Mucosa of stomach (tissue), 1 donor: ENCODE measurements around the gene MYBPC3.
"Not testable (repeated sequence)": the region's sequence is repeated elsewhere in the genome, so short reads cannot be mapped to it uniquely, and the experiment has no call there.

Experiments
- H3K27me3 ChIP-seq: one replicate; pipeline ENCODE4 v1.7.0; 2013; ENCODE audit warnings: mild to moderate bottlenecking, low read length; ENCODE audit not compliant: control insufficient read depth, insufficient read depth
- H3K36me3 ChIP-seq: one replicate; pipeline ENCODE4 v1.7.0; 2013; ENCODE audit warnings: low read length; ENCODE audit not compliant: control insufficient read depth, insufficient read depth
- H3K4me1 ChIP-seq: one replicate; pipeline ENCODE4 v1.7.0; 2013; ENCODE audit warnings: mild to moderate bottlenecking, low read length; ENCODE audit not compliant: control insufficient read depth, insufficient read depth
- H3K4me3 ChIP-seq: one replicate; pipeline ENCODE4 v1.7.0; 2013; ENCODE audit warnings: low read length
- H3K9ac ChIP-seq: one replicate; pipeline ENCODE4 v1.7.0; 2013; ENCODE audit warnings: mild to moderate bottlenecking, low read length, moderate library complexity
- H3K9me3 ChIP-seq: one replicate; pipeline ENCODE4 v1.7.0; 2013; ENCODE audit warnings: mild to moderate bottlenecking, low read length, moderate library complexity; ENCODE audit not compliant: control insufficient read depth
- donor health status: Pancreatic carcinoma.

Gene MYBPC3

DNA sequence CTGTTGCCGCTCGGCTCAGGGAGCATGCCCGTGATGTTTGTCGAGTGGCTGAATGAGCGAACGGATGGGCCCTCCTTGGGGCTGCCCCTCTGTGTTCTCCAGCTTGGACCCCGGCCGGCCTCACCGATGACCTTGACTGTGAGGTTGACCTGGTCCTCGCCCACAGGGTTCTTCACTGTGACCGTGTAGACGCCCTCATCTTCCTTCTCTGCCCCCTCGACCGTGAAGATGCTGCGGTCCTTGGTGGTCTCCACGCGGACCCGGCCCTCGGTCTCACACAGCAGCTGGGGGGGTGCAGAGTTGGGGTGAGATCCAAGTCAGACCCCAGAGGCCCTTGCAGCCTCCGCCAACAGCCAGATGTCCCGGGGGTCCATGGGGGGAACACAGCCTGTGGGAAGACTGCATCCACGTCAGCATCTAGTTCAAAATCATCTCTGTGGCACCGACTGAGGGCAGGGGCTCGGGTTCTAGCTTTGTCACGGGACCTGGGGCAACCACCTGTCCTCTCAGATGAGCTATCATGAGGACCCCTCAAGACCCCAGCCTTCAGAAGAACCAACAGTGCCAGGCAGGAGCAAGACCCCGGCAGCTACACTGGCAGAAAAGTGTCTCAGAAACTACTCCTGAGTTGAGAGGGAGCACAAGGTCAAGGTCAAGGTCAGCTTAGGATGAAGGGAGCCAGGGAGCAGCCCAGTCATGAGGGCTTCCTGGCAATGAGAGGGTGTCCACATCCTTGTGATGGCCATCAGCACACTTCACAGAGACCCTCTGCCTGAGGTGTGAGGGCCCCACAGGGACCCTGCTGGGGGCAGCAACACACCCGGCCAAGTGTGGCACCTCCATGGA is 13.9 kb downstream of the MYBPC3 start:
- Histone ChIP-seq H3K27me3 (no peaks in the 10 kb centered on the region), H3K9ac (no peak overlapping the region), H3K4me3 (no peak overlapping the region), H3K9me3 (no peaks in the 10 kb centered on the region), H3K36me3 (no peaks in the 10 kb centered on the region), H3K4me1 (no peaks in the 10 kb centered on the region)

DNA sequence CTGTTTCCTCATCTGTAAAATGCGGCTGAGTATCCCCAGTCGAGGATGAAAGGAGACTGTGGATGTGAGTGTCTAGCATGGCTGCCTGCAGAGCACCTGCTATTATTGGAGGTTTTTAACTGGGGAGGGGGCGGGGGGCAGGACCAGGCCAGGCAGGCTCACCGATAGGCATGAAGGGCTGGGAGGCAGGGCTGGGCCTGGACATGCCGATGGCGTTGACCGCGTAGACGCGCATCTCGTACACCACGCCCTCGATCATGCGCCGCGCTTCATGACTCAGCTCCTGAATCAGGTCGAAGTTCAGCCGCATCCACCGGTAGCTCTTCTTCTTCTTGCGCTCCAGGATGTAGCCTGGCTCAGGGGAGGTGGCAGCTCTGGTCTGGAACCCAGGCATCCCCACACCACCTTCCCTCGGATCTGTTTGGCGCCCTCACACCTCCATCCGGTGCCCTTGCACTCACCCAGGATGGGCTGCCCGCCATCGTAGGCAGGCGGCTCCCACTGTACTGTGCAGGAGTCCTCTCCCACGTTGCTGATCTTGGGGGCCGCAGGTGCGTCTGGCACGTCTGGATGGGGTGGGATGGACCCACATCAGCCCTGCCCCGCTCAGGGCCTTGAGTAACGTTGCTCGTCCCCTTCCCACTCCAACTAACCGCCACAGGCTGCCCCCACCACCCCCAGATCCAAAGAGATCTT is 15.1 kb downstream of the MYBPC3 start:
- Histone ChIP-seq H3K9me3 (no peaks in the 10 kb centered on the region), H3K27me3 (no peaks in the 10 kb centered on the region), H3K4me3 (no peak overlapping the region), H3K4me1 (peaks cover 11% of the 10 kb centered on the region), H3K36me3 (no peaks in the 10 kb centered on the region), H3K9ac (no peak overlapping the region)

DNA sequence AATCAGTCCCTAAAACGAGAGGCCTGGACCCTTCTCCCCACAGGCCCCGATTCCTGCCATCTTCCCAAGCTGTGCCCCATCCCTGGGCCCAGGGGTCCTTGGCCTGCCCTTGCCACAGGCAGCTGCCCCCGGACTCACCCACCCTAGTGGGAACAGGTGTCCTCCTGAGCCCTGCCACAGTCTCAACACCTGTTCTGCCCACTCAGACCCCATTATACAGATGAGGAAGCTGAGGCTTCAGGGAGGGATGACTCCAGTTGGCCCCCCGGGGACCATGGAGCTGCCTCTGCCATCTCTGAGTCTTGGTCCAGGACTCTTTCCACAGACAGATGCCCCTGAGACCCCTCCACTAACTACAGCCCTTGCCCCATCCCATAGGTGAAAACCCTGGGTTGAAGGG is 15.9 kb downstream of the MYBPC3 start:
- Histone ChIP-seq H3K4me1 (peaks cover 18% of the 10 kb centered on the region), H3K9ac (no peak overlapping the region), H3K4me3 (no peak overlapping the region), H3K36me3 (no peaks in the 10 kb centered on the region), H3K9me3 (no peaks in the 10 kb centered on the region), H3K27me3 (no peaks in the 10 kb centered on the region)

DNA sequence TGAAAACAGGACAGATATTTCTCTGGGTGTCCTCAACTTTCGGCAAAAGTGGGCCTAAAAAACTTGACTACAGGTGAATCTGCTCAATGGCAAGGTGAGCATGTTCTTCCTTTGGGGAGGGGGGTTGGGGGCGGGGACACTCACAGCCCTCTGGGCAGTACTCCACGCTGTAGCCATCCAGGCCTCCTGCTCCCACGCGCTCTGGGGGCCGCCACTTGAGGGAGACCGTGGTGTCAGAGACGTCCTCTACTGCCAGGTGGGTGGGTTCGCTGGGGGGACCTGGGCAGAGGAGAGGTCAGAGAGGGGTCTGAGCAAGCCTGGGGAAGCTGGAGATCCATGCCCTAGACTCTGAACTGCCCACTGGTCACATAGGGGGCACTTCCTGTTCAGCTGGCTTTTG is 16.8 kb downstream of the MYBPC3 start:
- Histone ChIP-seq H3K27me3 (no peaks in the 10 kb centered on the region), H3K9me3 (no peaks in the 10 kb centered on the region), H3K9ac (no peak overlapping the region), H3K36me3 (no peaks in the 10 kb centered on the region), H3K4me3 (no peak overlapping the region), H3K4me1 (peaks cover 26% of the 10 kb centered on the region)

DNA sequence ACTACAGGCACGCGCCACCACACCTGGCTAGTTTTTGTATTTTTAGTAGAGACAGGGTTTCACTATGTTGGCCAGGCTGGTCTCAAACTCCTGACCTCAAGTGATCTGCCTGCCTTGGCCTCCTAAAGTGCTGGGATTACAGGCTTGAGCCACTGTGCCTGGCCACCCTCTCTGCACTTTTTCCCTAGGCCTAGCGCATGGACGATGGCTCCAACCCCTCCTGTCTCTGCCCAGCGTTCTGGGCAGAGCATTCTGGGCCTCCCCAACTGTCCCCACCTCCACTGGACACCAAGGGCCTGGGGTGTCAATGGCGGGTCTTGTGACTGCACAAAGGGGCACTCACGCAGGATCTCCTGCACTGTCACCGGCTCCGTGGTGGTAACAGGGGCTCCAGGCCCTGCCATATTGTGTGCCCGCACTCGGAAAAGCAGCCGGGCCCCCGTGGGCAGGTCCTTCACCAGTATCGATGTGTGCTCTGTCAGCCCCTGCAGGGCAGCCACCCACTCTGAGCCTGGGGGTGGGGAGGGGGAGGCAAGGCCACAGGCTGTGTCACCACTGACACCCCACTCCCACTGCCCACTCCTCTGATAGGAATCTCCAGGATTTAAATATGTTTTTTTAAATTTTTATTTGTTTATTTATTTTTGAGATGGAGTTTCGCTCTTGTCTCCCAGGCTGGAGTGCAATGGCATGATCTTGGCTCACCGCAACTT is 17.6 kb downstream of the MYBPC3 start:
- H3K4me3 ChIP-seq, H3K36me3 ChIP-seq, H3K9ac ChIP-seq, H3K9me3 ChIP-seq, H3K27me3 ChIP-seq: not testable (repeated sequence)
- H3K4me1 ChIP-seq = peaks cover 35% of the 10 kb centered on the region

DNA sequence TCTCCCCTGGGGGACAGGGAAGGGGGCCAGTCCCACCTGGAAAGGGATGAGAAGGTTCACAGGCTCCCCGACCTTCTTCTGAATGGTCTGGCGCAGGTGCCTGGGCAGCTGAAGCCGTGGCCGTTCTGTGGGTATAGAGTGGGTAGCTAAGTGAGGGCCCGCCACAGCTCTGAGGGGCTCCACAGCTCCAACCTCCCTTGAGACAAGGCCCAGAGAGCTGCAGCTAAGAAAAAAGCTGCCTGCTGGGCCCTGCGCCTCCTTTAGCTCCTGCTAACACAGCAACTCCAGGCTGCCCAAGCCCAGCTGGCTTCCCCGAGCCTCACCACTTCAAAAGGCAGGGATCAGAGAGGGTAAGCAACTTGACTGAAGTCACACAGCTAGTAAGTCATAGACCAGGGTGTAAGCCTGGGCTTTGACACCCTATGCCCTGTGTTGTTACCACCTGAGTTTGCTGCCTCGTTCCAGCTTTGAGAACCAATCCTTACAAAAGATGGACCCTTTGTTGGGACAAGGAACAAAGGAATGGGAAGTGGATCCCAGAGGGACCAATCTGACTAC is 18.5 kb downstream of the MYBPC3 start:
- H3K27me3 ChIP-seq = no peaks in the 10 kb centered on the region
- peaks cover 38% of the 10 kb centered on the region for H3K4me1 ChIP-seq

DNA sequence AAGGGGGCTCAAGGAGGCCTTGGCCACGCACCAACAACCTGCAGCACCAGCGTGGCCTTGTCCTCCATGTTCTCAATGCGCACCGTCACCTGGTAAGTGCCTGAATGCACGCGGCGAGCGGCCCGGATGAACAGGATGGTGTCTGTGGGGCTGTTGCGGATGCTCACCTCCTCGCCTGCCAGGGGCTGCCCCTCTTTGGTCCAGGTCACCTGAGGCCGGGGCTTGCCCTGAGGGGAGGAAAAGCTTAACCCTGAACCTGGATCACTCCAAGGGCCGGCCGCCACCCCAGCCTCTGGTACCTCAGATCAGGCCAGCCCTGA is 19.0 kb downstream of the MYBPC3 start:
- Histone ChIP-seq H3K36me3 (peaks cover 8% of the 10 kb centered on the region), H3K4me3 (no peak overlapping the region), H3K9ac (no peak overlapping the region), H3K4me1 (peaks cover 38% of the 10 kb centered on the region), H3K27me3 (no peaks in the 10 kb centered on the region), H3K9me3 (no peaks in the 10 kb centered on the region)

More for the DNA sequence above, 18.5 kb downstream of the MYBPC3 start:
- Histone ChIP-seq H3K9me3 (no peaks in the 10 kb centered on the region), H3K9ac (no peak overlapping the region), H3K36me3 (peaks cover 4% of the 10 kb centered on the region), H3K4me3 (no peak overlapping the region)

DNA sequence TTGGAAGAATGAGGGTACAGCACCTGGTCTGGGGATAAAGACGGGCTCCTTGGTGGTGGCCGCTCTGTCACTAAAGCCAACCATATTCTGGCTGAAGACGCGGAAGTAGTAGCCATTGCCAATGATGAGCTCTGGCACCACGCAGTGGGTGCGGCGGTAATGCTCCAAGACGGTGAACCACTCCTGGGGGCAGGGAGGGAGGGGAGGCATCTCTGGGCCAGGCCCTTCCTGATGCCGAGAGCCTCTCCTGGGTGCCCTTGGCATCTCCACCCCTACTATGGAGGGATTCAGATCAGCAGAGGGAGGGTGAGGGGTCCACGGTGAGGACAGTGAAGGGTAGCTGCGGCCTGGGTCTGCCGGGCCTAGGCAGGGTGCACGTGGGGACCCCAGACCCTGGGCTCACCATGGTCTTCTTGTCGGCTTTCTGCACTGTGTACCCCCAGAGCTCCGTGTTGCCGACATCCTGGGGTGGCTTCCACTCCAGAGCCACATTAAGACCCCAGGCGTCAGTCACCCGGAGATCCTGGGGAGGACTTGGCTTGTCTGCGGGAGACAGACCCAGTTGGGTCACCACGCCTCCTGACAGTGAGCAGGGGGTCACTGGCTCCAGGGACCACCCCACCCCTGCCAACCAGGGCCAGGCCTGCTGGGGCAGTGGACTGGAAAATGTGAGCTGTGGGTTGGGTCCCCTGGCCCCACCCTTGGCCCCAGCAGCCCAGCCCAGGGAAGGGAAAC is 19.5 kb downstream of the MYBPC3 start:
- H3K9me3 ChIP-seq = no peaks in the 10 kb centered on the region
- H3K4me3 ChIP-seq = peak overlapping the region; percentile 35
- peaks cover 12% of the 10 kb centered on the region for H3K36me3 ChIP-seq
- no peaks in the 10 kb centered on the region for H3K27me3 ChIP-seq
- H3K9ac ChIP-seq = peak overlapping the region; percentile 46
- peaks cover 38% of the 10 kb centered on the region for H3K4me1 ChIP-seq

DNA sequence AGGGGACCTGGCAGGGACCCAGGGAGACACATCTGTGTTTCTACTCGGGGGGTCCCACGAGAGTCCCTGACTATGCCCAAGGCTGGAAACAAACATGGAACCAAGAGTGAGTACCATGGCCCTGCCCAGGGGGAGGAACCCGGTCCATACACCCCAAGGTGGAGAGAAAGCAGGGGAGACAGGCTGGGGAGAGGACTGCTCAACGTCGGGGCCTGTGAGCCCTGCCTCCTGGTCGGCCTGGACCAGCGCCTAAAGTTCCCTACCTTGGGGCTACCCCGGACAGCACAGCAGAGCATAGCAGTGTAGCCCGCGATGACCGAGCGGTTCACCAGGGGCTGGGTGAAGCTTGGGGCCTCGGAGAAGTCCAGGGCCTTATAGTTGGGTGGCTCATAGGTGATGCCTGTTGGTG is 20.2 kb downstream of the MYBPC3 start:
- H3K4me3 ChIP-seq = peak overlapping the region; percentile 35
- peaks cover 38% of the 10 kb centered on the region for H3K4me1 ChIP-seq
- no peaks in the 10 kb centered on the region for H3K27me3 ChIP-seq
- H3K36me3 ChIP-seq = peaks cover 13% of the 10 kb centered on the region
- H3K9me3 ChIP-seq = no peaks in the 10 kb centered on the region
- H3K9ac ChIP-seq = peak overlapping the region; percentile 46

DNA sequence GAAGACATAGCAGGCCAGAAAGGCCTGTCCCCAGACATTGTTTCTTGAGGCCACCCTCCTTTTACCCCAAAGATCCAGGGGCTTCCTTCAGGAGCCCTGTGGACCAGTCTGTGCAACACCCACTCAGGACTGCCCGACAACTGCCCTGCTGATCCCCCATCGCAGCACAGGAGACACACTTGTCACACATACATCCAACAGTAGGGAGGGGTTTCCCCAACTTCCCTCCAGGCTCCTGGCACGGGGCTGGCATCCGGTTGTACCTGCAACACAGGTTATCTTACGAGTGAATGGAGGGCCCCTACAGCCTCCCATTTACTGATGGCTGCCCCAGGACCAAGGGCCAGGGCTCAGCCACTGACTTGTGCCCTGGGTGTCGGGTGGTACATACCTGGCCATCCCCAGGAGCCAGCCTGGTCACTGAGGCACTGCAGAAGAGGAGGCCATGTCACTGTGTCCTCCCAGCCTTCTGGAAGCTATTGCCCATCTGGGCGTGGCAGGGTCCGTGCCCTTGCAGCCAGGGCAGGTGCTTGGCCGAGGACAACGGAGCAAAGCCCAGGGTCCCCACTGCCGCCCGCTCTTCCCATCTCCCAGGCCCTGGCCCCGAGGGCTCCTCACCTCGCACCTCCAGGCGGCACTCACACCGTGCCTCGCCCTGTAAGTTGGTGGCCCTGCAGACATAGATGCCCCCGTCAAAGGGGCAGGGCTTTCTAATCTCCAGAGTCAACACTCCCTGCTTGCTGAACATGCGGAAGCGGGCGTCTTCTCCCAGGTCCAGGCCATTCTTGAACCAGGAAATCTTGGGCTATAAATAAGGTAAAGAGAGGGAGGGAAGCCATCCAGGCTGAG is 20.8 kb downstream of the MYBPC3 start:
- Histone ChIP-seq H3K36me3 (peaks cover 18% of the 10 kb centered on the region), H3K4me3 (no peak overlapping the region), H3K9ac (peak overlapping the region; percentile 46), H3K9me3 (no peaks in the 10 kb centered on the region), H3K27me3 (no peaks in the 10 kb centered on the region), H3K4me1 (peaks cover 42% of the 10 kb centered on the region)
